H1 (cell line): ENCODE measurements around the gene MVD. TPM values are rescaled to one million over a fixed set of nuclear protein-coding genes. Genes with fewer than 3 reads are reported as not detected.
A peak's percentile ranks its signal among the peaks of the same experiment; 100 is the strongest.

Experiments used
- CTCF ChIA-PET: fragments of 300-600 bp; sonication (Branson Sonifier 250); formaldehyde crosslinking; loops from one replicate; lab custom pipeline; 2021; ENCODE audit not compliant: partially characterized antibody; lab: Charles Lee
- POLR2A ChIA-PET: fragments of 300-600 bp; sonication (Branson Sonifier 250); formaldehyde crosslinking; loops from one replicate; lab custom pipeline; 2021; ENCODE audit warnings: inconsistent platforms; ENCODE audit not compliant: partially characterized antibody; lab: Charles Lee
- DNase-seq, 2 experiments: peaks; one replicate each; pipeline versions ENCODE4 v3.0.0 to v3.0.0-alpha.2; 2010 to 2022; ENCODE audit warnings: low spot score in 2 of 2, low read depth in 1 of 2, mixed read lengths in 1 of 2
- FAIRE-seq: peaks from 2 replicates; lab custom pipeline; 2011; peaks lifted over from hg19 to GRCh38; lab: Jason Lieb, UNC
- H2AFZ ChIP-seq: 2 replicates; pipeline ENCODE4 v1.8.1; 2012; ENCODE audit warnings: low read length, inconsistent platforms
- H2AK5ac ChIP-seq: 2 replicates; pipeline ENCODE4 v1.6.1; 2013; ENCODE audit warnings: low read depth, low read length
- H2BK120ac ChIP-seq: replicated peaks from 2 replicates; pipeline ENCODE3; 2013; ENCODE audit warnings: low read depth, low read length, inconsistent platforms
- H2BK12ac ChIP-seq: 2 replicates; pipeline ENCODE4 v1.6.1; 2013; ENCODE audit warnings: low read depth, low read length
- H2BK15ac ChIP-seq: 2 replicates; pipeline ENCODE4 v1.6.1; 2013; ENCODE audit warnings: low read length
- H2BK20ac ChIP-seq: 2 replicates; pipeline ENCODE4 v1.6.1; 2013; ENCODE audit warnings: low read length
- H2BK5ac ChIP-seq: 2 replicates; pipeline ENCODE4 v1.6.1; 2013; ENCODE audit warnings: low read depth, low read length
- H3K14ac ChIP-seq: 2 replicates; pipeline ENCODE4 v1.6.1; 2013; ENCODE audit warnings: inconsistent platforms; ENCODE audit not compliant: insufficient read length
- H3K18ac ChIP-seq: 2 replicates; pipeline ENCODE4 v1.6.1; 2013; ENCODE audit warnings: low read length; ENCODE audit errors: extremely low read depth
- H3K23ac ChIP-seq: 2 replicates; pipeline ENCODE4 v1.6.1; 2013; ENCODE audit warnings: inconsistent platforms; ENCODE audit not compliant: insufficient read length
- H3K23me2 ChIP-seq: 2 replicates; pipeline ENCODE4 v1.6.1; 2013; ENCODE audit warnings: low read depth, low read length
- H3K27ac ChIP-seq: 2 replicates; pipeline ENCODE4 v1.6.1; 2011; ENCODE audit warnings: low read depth, low read length, inconsistent platforms
- H3K27me3 ChIP-seq, 4 experiments: replicated peaks in 1 of 4; 1 replicate in 1 of 4; 2 replicates in 3 of 4; pipeline versions ENCODE4 v1.6.1 to v1.8.1; 2011 to 2013; ENCODE audit warnings: low read length in 3 of 4, mild to moderate bottlenecking in 3 of 4, inconsistent platforms in 2 of 4, mixed read lengths in 2 of 4, moderate library complexity in 1 of 4; ENCODE audit not compliant: control insufficient read depth in 3 of 4, insufficient read depth in 3 of 4; ENCODE audit errors: extremely low read depth in 1 of 4
- H3K36me3 ChIP-seq, 4 experiments: 2 replicates each; pipeline versions ENCODE4 v1.6.1 to v1.8.1; 2011 to 2013; ENCODE audit warnings: mild to moderate bottlenecking in 4 of 4, low read length in 3 of 4, moderate library complexity in 2 of 4, control low read depth in 1 of 4, inconsistent platforms in 1 of 4; ENCODE audit not compliant: insufficient read depth in 4 of 4, control insufficient read depth in 2 of 4
- H3K4ac ChIP-seq: replicated peaks from 2 replicates; pipeline ENCODE3; 2013; ENCODE audit warnings: low read length, low read depth, mixed read lengths, inconsistent platforms; ENCODE audit not compliant: insufficient read length
- H3K4me1 ChIP-seq, 4 experiments: replicated peaks in 1 of 4; 1 replicate in 1 of 4; 2 replicates in 3 of 4; pipeline versions ENCODE4 v1.6.1 to v1.8.1; 2011 to 2013; ENCODE audit warnings: low read length in 3 of 4, inconsistent platforms in 2 of 4, mixed read lengths in 1 of 4; ENCODE audit not compliant: insufficient read depth in 4 of 4, control insufficient read depth in 3 of 4
- H3K4me2 ChIP-seq, 2 experiments: 2 replicates each; pipeline versions ENCODE4 v1.6.1 to v1.8.1; 2011 to 2013; ENCODE audit warnings: low read depth in 2 of 2, low read length in 2 of 2, control low read depth in 1 of 2, inconsistent platforms in 1 of 2, mild to moderate bottlenecking in 1 of 2; ENCODE audit not compliant: insufficient read depth in 1 of 2
- H3K4me3 ChIP-seq, 4 experiments: fragments of 200-600, 300-600 bp in 1 of 4; sonication (generic), shearing (Covaris generic), sonication (Bioruptor Twin) in 1 of 4; 2 replicates each; pipeline versions ENCODE4 v1.5.1 to v1.8.1; 2011 to 2016; ENCODE audit warnings: low read length in 4 of 4, low read depth in 3 of 4, control low read depth in 2 of 4, inconsistent platforms in 2 of 4, mild to moderate bottlenecking in 2 of 4, mixed read lengths in 1 of 4, moderate library complexity in 1 of 4; ENCODE audit not compliant: insufficient read depth in 2 of 4; ENCODE audit errors: extremely low read depth in 1 of 4
- H3K56ac ChIP-seq: replicated peaks from 2 replicates; pipeline ENCODE3; 2013; ENCODE audit warnings: low read depth, mild to moderate bottlenecking, mixed read lengths, low read length, inconsistent platforms; ENCODE audit not compliant: insufficient read length
- H3K79me1 ChIP-seq: 2 replicates; pipeline ENCODE4 v1.6.1; 2013; ENCODE audit warnings: low read depth, low read length, control low read depth
- H3K79me2 ChIP-seq, 2 experiments: 2 replicates each; pipeline versions ENCODE4 v1.6.1 to v1.8.1; 2012 to 2013; ENCODE audit warnings: low read length in 2 of 2, mild to moderate bottlenecking in 2 of 2, inconsistent platforms in 1 of 2; ENCODE audit not compliant: insufficient read depth in 2 of 2, control insufficient read depth in 1 of 2
- H3K9ac ChIP-seq, 4 experiments: replicated peaks in 1 of 4; 1 replicate in 1 of 4; 2 replicates in 3 of 4; pipeline versions ENCODE4 v1.6.1 to v1.8.1; 2011 to 2013; ENCODE audit warnings: low read depth in 3 of 4, low read length in 3 of 4, control low read depth in 2 of 4, mild to moderate bottlenecking in 2 of 4, moderate library complexity in 2 of 4, inconsistent platforms in 1 of 4; ENCODE audit errors: extremely low read depth in 1 of 4
- H3K9me3 ChIP-seq, 2 experiments: 2 replicates each; pipeline versions ENCODE4 v1.6.1 to v1.8.1; 2012 to 2013; ENCODE audit warnings: mild to moderate bottlenecking in 2 of 2, moderate library complexity in 2 of 2, control low read depth in 1 of 2, inconsistent platforms in 1 of 2, low read depth in 1 of 2, low read length in 1 of 2, mixed read lengths in 1 of 2; ENCODE audit not compliant: insufficient read depth in 2 of 2
- H4K20me1 ChIP-seq, 2 experiments: replicated peaks in 1 of 2; 2 replicates each; pipeline versions ENCODE3 to v1.8.1; 2011 to 2013; ENCODE audit warnings: inconsistent platforms in 2 of 2, low read length in 2 of 2, mild to moderate bottlenecking in 1 of 2; ENCODE audit not compliant: insufficient read depth in 2 of 2, control insufficient read depth in 1 of 2
- H4K5ac ChIP-seq: 2 replicates; pipeline ENCODE4 v1.6.1; 2013; ENCODE audit warnings: low read length, low read depth, mixed read lengths, inconsistent platforms; ENCODE audit not compliant: insufficient read length
- H4K8ac ChIP-seq: 2 replicates; pipeline ENCODE4 v1.8.0; 2013; ENCODE audit warnings: mild to moderate bottlenecking, moderate library complexity, low read length, inconsistent platforms; ENCODE audit not compliant: insufficient read depth; ENCODE audit errors: extremely low read depth
- H4K91ac ChIP-seq: replicated peaks from 2 replicates; pipeline ENCODE3; 2013; ENCODE audit warnings: low read length, mixed read lengths, inconsistent platforms; ENCODE audit not compliant: insufficient read length
- WGBS, 2 experiments: shearing (Covaris generic) in 1 of 2; methylation state at CpG; one replicate each; pipeline versions ENCODE4 v1.1.6 to v1.1.7; 2013 to 2015; ENCODE audit warnings: low lambda C conversion rate in 2 of 2, mixed read lengths in 2 of 2, inconsistent platforms in 1 of 2, low coverage in 1 of 2, missing lambda C conversion rate in 1 of 2; ENCODE audit not compliant: insufficient replicate concordance in 2 of 2, insufficient coverage in 1 of 2, insufficient read length in 1 of 2; ENCODE audit errors: extremely low coverage in 1 of 2, missing lambda C conversion rate in 1 of 2; 5-methylcytosine and 5-hydroxymethylcytosine counted together
- polyA plus RNA-seq, 7 experiments: library from polyadenylated mRNA; depleted of rRNA in 3 of 7; stranded (reverse) in 5 of 7; unstranded in 2 of 7; fragments of >200 nt in 5 of 7; fragments of 200-250 nt in 2 of 7; gene quantifications; 1 replicate in 5 of 7; 2 replicates in 1 of 7; 4 replicates in 1 of 7; pipeline versions ENCODE4 v1.2.1 to v1.2.3, GENCODE V29; 2011 to 2013; ENCODE audit warnings: missing spikeins in 2 of 7, mixed read lengths in 2 of 7
- total RNA-seq: library from RNA; stranded (reverse); fragmentation: NEBNext Ultra II Directional; extraction: Animal tissue kit (Norgen Biotek cat#: 25700); gene quantifications from 2 replicates; pipeline ENCODE4 v1.2.1, GENCODE V29; 2021

The MVD gene
- total and polyA plus RNA-seq, 2 of the 8 experiments (the other 6 are each of a cell fraction or from before 2014, with no cell fraction given) = 47.2 to 77.3 TPM

GRCh38 chr16:88634994-88635670, 27.8 kb downstream of the MVD start:
- H3K4me2 ChIP-seq = peak overlapping the region; percentile 60 to 94
- peak overlapping the region; percentile 71 for H4K91ac ChIP-seq
- 40% methylated on average over 18 of the region's 28 CpGs; no CpG with 5 or more reads in 1 of the 2 experiments for WGBS, 2 experiments
- DNase-seq (no peak), FAIRE-seq (no peak)
- H3K23ac ChIP-seq = no peak overlapping the region
- H2BK5ac ChIP-seq = no peak overlapping the region
- H3K27ac ChIP-seq = no peak overlapping the region
- no peak overlapping the region for H4K5ac ChIP-seq
- H2BK120ac ChIP-seq = no peak overlapping the region
- H3K18ac ChIP-seq = 0 out of 2 replicates have a peak overlapping the region, but pooled peaks have one; percentile 2
- no peak overlapping the region for H2AFZ ChIP-seq
- H4K8ac ChIP-seq = no peak overlapping the region; the same call in 1 of the 2 replicates
- H3K4me3 ChIP-seq = peak overlapping the region; percentile 39 to 72 (median 48)
- H3K36me3 ChIP-seq = peaks cover 2 to 17% (median 8%) of the 10 kb centered on the region in 4 experiments; a peak in 4 of 8 replicates
- no peak overlapping the region; the same call in 1 of the 2 replicates for H2BK20ac ChIP-seq
- H2AK5ac ChIP-seq = peak overlapping the region; percentile 66; the same call in 1 of the 2 replicates
- no peak overlapping the region for H3K14ac ChIP-seq
- H3K27me3 ChIP-seq = peaks cover 0 to 4% (median 1%) of the 10 kb centered on the region in 4 experiments; a peak in 2 of 7 replicates
- peaks cover 5 to 44% (median 28%) of the 10 kb centered on the region in 4 experiments for H3K4me1 ChIP-seq
- H2BK12ac ChIP-seq = peak overlapping the region; percentile 2; the same call in 1 of the 2 replicates
- H3K79me2 ChIP-seq = no peaks in the 10 kb centered on the region
- H3K23me2 ChIP-seq = peaks cover 10% of the 10 kb centered on the region
- H3K9ac ChIP-seq = peak overlapping the region in 2 of 4 experiments; percentile 9 to 29; a peak in 2 of 7 replicates
- ChIA-PET POLR2A (no interaction called here), CTCF (no interaction called here)
- H3K56ac ChIP-seq = no peak overlapping the region
- H2BK15ac ChIP-seq = peak overlapping the region; percentile 81; the same call in 1 of the 2 replicates
- H4K20me1 ChIP-seq = peaks cover 0 to 4% of the 10 kb centered on the region in 2 experiments
- no peaks in the 10 kb centered on the region for H3K9me3 ChIP-seq
- H3K79me1 ChIP-seq = no peaks in the 10 kb centered on the region
- no peak overlapping the region for H3K4ac ChIP-seq
